HepG2 (cell line): Measurements from ENCODE around the gene RPUSD2. TPM values are rescaled to one million over a fixed set of nuclear protein-coding genes. Genes with fewer than 3 reads are reported as not detected.

Experiments used
- ARID5B ChIP-seq: IDR thresholded peaks from 2 replicates; pipeline ENCODE4 v1.4.0; 2020; ENCODE audit warnings: mild to moderate bottlenecking, missing genetic modification reagents
- BRD4 ChIP-seq: sonication (generic); formaldehyde crosslinking; IDR thresholded peaks from 2 replicates; pipeline ENCODE4 v1.4.0; 2020; ENCODE audit warnings: missing genetic modification reagents
- CBX5 ChIP-seq: sonication (generic); formaldehyde crosslinking; IDR thresholded peaks from 2 replicates; pipeline ENCODE4 v1.4.0; 2020; ENCODE audit warnings: missing genetic modification reagents, borderline replicate concordance
- HDAC1 ChIP-seq: sonication (generic); formaldehyde crosslinking; IDR thresholded peaks from 2 replicates; pipeline ENCODE4 v1.5.1; 2020; ENCODE audit warnings: mild to moderate bottlenecking, missing genetic modification reagents
- NPAS2 ChIP-seq: sonication (generic); formaldehyde crosslinking; IDR thresholded peaks from 2 replicates; pipeline ENCODE4 v1.8.0; 2022; ENCODE audit warnings: mild to moderate bottlenecking, missing genetic modification reagents, borderline replicate concordance
- NR2F2 ChIP-seq: IDR thresholded peaks from 2 replicates; pipeline ENCODE4 v1.6.1; 2012; ENCODE audit warnings: low read depth, inconsistent platforms, borderline replicate concordance
- PCBP1 ChIP-seq: fragments of 200-400 bp; formaldehyde crosslinking; IDR thresholded peaks from 2 replicates; pipeline ENCODE4 v1.6.1; 2017; ENCODE audit warnings: mild to moderate bottlenecking, low read depth, low read length, borderline replicate concordance
- RNF219 ChIP-seq: sonication (generic); formaldehyde crosslinking; IDR thresholded peaks from 2 replicates; pipeline ENCODE4 v1.5.0; 2020; ENCODE audit warnings: mild to moderate bottlenecking, missing genetic modification reagents
- SALL2 ChIP-seq: sonication (generic); formaldehyde crosslinking; IDR thresholded peaks from 2 replicates; pipeline ENCODE4 v1.8.1; 2023; ENCODE audit warnings: mild to moderate bottlenecking, missing genetic modification reagents, inconsistent platforms
- SAP130 ChIP-seq: IDR thresholded peaks from 2 replicates; pipeline ENCODE4 v1.6.1; 2016; ENCODE audit warnings: low read depth
- SIN3B ChIP-seq: fragments of 150-350 bp; IDR thresholded peaks from 2 replicates; pipeline ENCODE4 v1.6.1; 2014; ENCODE audit warnings: low read length
- SP4 ChIP-seq: sonication (generic); formaldehyde crosslinking; IDR thresholded peaks from 2 replicates; pipeline ENCODE4 v1.8.1; 2023; ENCODE audit warnings: mild to moderate bottlenecking, missing genetic modification reagents
- TARDBP ChIP-seq: sonication (generic); formaldehyde crosslinking; IDR thresholded peaks from 2 replicates; pipeline ENCODE4 v1.8.0; 2022; ENCODE audit warnings: mild to moderate bottlenecking, missing genetic modification reagents
- TCF7L2 ChIP-seq: IDR thresholded peaks from 2 replicates; pipeline ENCODE4 v1.6.1; 2011; ENCODE audit warnings: mild to moderate bottlenecking, low read depth, low read length, moderate library complexity
- ZBTB2 ChIP-seq: sonication (generic); formaldehyde crosslinking; IDR thresholded peaks from 2 replicates; pipeline ENCODE4 v1.8.0; 2022; ENCODE audit warnings: low read depth, missing genetic modification reagents
- ZC3H13 ChIP-seq: sonication (generic); formaldehyde crosslinking; IDR thresholded peaks from 2 replicates; pipeline ENCODE4 v1.8.1; 2023; ENCODE audit warnings: mild to moderate bottlenecking, missing genetic modification reagents, moderate library complexity
- ZFP36L1 ChIP-seq: sonication (generic); formaldehyde crosslinking; IDR thresholded peaks from 2 replicates; pipeline ENCODE4 v1.8.0; 2022; ENCODE audit warnings: mild to moderate bottlenecking, missing genetic modification reagents, moderate library complexity
- ZNF205 ChIP-seq: IDR thresholded peaks from 2 replicates; pipeline ENCODE4 v1.6.1; 2018; ENCODE audit warnings: missing biosample characterization, missing genetic modification reagents
- ZNF232 ChIP-seq: sonication (generic); formaldehyde crosslinking; IDR thresholded peaks from 2 replicates; pipeline ENCODE4 v1.4.0; 2020; ENCODE audit warnings: missing genetic modification reagents, borderline replicate concordance
- ZNF263 ChIP-seq: sonication (generic); formaldehyde crosslinking; IDR thresholded peaks from 2 replicates; pipeline ENCODE4 v1.4.0; 2020; ENCODE audit warnings: missing genetic modification reagents
- ZNF367 ChIP-seq: sonication (generic); formaldehyde crosslinking; IDR thresholded peaks from 2 replicates; pipeline ENCODE4 v1.4.0; 2020; ENCODE audit warnings: missing genetic modification reagents, borderline replicate concordance
- ZNF567 ChIP-seq: sonication (generic); formaldehyde crosslinking; IDR thresholded peaks from 2 replicates; pipeline ENCODE4 v1.8.1; 2023; ENCODE audit warnings: mild to moderate bottlenecking, missing genetic modification reagents, borderline replicate concordance
- ZNF768 ChIP-seq: sonication (generic); formaldehyde crosslinking; IDR thresholded peaks from 2 replicates; pipeline ENCODE4 v1.4.0; 2020; ENCODE audit warnings: missing genetic modification reagents
- ZNF777 ChIP-seq: sonication (generic); formaldehyde crosslinking; IDR thresholded peaks from 2 replicates; pipeline ENCODE4 v1.4.0; 2020; ENCODE audit warnings: missing genetic modification reagents
- polyA plus RNA-seq, 8 experiments: library from polyadenylated mRNA; depleted of rRNA in 3 of 8; stranded (reverse) in 7 of 8; unstranded in 1 of 8; fragments of >200 nt; fragmentation: Illumina TruSeq in 4 of 8; extraction: Trizol in 4 of 8; gene quantifications; 2 replicates each; pipeline versions ENCODE4 v1.2.1 to v1.2.3, GENCODE V29; 2011 to 2016; ENCODE audit warnings: low read depth in 4 of 8, missing spikeins in 1 of 8, mixed read lengths in 1 of 8; ENCODE audit not compliant: insufficient read depth in 1 of 8
- total RNA-seq, 5 experiments: library from RNA; depleted of rRNA; stranded (reverse); fragments of >200 nt; fragmentation: Illumina TruSeq; extraction: Trizol; gene quantifications; 2 replicates each; pipeline ENCODE4 v1.2.3, GENCODE V29; 2016; ENCODE audit warnings: low read depth in 1 of 5

RPUSD2 gene
- total and polyA plus RNA-seq, 2 of the 13 experiments (the other 11 are each of a cell fraction or from before 2014, with no cell fraction given) = 8.6 to 14.5 TPM

GRCh38 chr15:40593588-40594428 lies 24.7 kb downstream of the RPUSD2 start, which contains the start of gene KNL1 (continued):
- TF ChIP-seq TARDBP = peak; percentile 16; the same call in 1 of the 2 replicates
- TF ChIP-seq ARID5B (CRISPR knock-in tag) = peak; percentile 76
- TF ChIP-seq ZBTB2 (CRISPR knock-in tag) = peak; percentile 60; the same call in 1 of the 2 replicates
- TF ChIP-seq ZNF567 = no peak
- TF ChIP-seq BRD4 (CRISPR knock-in tag) = no peak
- TF ChIP-seq ZNF777 (CRISPR knock-in tag) = peak; percentile 37; the same call in 1 of the 2 replicates
- TF ChIP-seq CBX5 (CRISPR knock-in tag) = peak; percentile 92; the same call in 1 of the 2 replicates
- no peak; the same call in 1 of the 2 replicates for TF ChIP-seq SALL2 (CRISPR knock-in tag)
- TF ChIP-seq NPAS2 (CRISPR knock-in tag) = no peak
- TF ChIP-seq ZNF205 = peak; percentile 32; the same call in 1 of the 2 replicates
- TF ChIP-seq ZNF768 (CRISPR knock-in tag) = no peak
- no peak for TF ChIP-seq ZNF367 (CRISPR knock-in tag)
- TF ChIP-seq SAP130 (CRISPR knock-in tag) = peak; percentile 100
- TF ChIP-seq SIN3B = peak; percentile 98
- TF ChIP-seq ZNF232 (CRISPR knock-in tag) = peak; percentile 46; the same call in 1 of the 2 replicates
- no peak; the same call in 1 of the 2 replicates for TF ChIP-seq ZC3H13 (CRISPR knock-in tag)
- TF ChIP-seq NR2F2 = no peak
- 0 out of 2 replicates have a peak, but pooled peaks have one; percentile 58 for TF ChIP-seq ZFP36L1 (CRISPR knock-in tag)
- TF ChIP-seq SP4 (CRISPR knock-in tag) = peak; percentile 68
- TF ChIP-seq RNF219 (CRISPR knock-in tag) = no peak
- TF ChIP-seq HDAC1 (CRISPR knock-in tag) = peak; percentile 96
- TF ChIP-seq TCF7L2 = no peak
- TF ChIP-seq PCBP1 = no peak
- 0 out of 2 replicates have a peak, but pooled peaks have one; percentile 12 for TF ChIP-seq ZNF263 (CRISPR knock-in tag)
